HG02763 (cell line): ENCODE data around the gene SLC6A6.

Source experiments
- ATAC-seq: cut with Tn5 transposase; IDR thresholded peaks from one replicate; pipeline ENCODE4 v1.9.1; 2021; ENCODE audit warnings: mild to moderate bottlenecking, moderate library complexity; ENCODE audit not compliant: unreplicated experiment

SLC6A6 gene

GRCh38 chr3:14415501-14415900, 13.1 kb downstream of the SLC6A6 start:
- ATAC-seq: no peak

DNA sequence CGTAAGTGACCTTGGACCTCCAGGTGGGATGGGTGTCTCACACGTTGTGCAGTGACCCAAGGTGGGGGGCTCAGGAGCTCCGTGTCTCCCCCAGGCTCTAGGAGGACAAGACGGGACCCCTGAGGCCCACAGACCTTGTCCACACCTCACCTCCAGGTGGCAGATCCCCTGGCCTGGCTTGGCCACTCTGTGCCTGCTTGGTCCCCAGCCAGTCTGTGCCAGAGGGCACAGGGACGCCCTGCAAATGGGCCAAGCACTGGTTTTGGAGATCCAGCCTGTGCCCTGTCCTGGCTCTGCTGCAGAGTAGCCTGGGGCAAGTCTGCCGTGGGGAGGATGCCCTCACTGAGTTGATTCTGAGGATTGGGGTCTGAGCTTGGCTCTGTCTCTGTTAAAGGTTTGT, 14.0 kb downstream of the SLC6A6 start:
- ATAC-seq: no peak

- ATAC-seq: no peak
Measured at GRCh38 chr3:14418296-14419250, 16.2 kb downstream of the SLC6A6 start.

DNA sequence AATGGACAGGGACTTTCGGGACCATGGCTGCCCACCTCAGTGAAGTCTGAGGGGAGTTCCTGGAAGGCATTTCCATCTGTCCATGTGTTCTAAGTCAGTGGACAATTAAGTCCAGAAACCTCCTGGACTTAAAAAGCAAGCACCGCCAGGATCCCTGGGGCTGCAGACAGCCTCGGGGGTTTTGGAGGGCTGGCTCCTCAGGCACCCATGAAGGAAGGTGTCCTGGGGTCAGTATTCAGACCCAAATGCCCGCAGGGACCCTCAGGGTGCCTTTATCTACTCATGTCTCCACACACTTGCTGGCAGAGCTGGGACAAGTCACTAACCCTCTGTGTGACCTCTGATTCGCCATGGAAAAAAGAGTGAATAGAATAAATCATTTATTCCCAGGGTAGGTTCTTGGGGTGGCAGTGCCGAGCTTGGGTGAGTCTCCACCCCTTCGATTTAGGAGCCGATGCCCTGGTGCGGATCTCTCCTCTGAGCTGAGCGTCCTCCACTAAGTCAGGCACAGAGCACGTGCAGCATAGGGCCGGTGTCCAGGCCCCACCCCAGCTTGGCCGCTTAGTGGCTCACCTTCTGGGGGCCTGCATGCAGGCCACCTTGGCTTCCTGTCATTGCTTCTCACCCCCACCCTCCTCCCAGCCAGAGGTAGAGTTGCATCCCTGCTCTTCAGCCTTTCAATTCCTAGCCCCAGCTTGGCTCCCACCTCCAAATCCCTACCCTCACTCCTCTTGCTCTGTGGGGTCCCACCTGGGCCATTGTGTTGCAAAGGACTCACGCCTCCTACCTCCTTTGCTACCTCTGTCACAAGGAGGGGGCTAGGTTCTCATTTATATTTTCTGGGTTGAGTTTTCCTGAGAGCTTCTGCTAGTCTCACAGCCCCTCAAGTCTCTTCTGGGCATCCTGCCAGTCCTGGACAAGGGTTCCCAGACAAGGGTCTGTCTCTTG, 19.9 kb downstream of the SLC6A6 start:
- no peak for ATAC-seq

GRCh38 chr3:14423197-14423743, 20.9 kb downstream of the SLC6A6 start:
- no peak for ATAC-seq

DNA sequence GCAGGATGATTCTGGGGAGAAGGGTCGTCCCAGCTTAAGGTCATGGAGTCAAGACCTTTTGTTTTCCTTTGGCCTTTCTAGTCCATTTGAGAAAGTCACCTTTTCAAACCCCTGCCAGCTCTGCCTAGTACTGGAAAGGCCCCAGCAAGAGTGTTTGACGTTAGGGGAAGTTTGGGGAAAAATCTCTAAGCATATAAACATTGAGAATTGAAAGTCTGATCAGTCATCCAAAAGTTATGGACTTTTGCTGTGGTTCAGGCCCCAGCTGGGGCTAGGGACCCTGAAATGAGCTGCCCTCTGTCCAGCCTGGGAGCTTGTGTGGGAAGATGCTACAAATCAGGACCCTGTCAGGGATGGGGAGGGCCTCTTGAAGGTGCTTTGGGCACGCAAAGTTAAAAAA, 21.6 kb downstream of the SLC6A6 start:
- ATAC-seq: no peak

DNA sequence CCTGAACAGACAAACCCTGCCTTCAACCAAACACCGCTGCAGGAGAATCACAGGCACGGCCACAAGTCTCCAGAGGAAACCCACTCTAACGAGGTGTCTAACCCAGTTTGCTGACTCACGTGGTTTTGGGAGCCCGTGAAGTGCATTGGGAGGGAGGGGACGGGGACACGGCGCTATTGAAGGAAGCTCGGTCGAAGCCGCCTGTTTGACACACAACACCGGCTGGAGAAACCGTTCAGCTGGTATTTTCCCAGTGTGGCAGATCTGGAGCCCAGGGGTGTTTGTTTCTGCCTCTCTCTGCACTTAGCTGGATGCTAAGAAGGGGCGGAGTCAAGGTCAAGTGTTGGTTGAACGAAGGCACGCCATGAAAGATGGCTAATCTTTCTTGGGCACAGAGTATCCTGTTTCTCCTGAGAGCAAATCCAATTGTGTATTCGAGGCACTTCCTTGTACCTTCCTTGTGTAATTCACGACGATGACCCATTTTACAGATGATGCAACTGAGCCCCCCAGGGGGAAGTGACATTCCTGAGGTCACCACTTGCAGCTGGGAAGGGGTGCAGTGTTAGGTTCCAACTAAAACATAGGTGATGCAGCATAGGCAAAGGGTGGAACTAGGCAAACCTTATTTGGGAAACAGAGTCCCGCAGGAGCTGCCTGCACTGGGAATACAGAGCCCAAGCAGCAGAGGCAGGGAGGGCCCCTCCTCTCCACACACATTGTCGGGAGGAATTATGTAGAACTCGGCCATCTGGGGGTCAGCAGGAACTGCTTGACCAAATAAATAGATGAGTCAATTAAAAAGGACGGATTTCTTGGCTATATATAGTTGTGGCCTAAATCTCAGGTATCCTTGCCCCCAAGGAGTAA, 22.5 kb downstream of the SLC6A6 start:
- ATAC-seq: no peak

- peak; percentile 47 for ATAC-seq
Measured at GRCh38 chr3:14425581-14426304, 23.3 kb downstream of the SLC6A6 start.

- no peak for ATAC-seq
Measured at GRCh38 chr3:14426305-14426620, 23.9 kb downstream of the SLC6A6 start.

- no peak for ATAC-seq
Measured at GRCh38 chr3:14428087-14429033, 26.0 kb downstream of the SLC6A6 start.

- ATAC-seq: no peak
Measured at GRCh38 chr3:14429237-14429636, 26.8 kb downstream of the SLC6A6 start.

- ATAC-seq: no peak
Measured at GRCh38 chr3:14429640-14430039, 27.2 kb downstream of the SLC6A6 start.

- ATAC-seq: no peak
Measured at GRCh38 chr3:14430053-14430452, 27.6 kb downstream of the SLC6A6 start.

DNA sequence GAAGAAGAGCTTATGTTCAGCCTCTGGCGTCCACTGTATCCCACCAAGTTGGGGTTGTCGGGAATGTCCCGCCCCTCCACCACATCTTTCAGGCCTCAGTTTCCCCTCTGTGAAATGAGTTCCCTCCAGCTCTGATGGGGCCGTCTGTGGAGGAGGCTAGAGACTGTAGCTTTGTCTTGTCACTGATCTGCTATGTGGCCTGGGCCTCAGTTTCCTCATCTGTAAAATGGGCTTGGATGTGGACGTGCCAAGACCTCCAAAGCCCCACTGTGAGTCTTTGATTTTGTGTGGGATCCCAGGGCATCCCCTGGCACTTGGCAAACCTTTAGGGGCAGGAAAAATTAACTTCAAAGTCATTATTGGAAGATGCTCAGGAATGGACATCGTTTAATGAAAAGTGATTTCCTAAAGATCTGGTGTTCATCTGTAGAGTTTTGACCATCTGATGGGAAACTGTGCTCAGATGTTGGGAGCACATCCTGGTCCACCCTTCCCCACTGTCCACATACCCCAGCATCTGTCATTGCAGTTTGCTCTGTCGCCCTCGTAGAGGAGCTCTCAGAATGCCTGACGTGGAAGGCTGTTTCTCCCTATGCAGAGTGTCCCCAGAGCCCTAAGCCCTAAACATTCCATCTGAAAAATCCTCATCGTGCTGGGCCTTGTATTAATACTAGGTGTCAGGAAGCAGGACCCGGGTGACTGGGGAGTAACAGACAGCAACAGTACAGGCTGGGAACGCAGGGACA, 28.5 kb downstream of the SLC6A6 start:
- ATAC-seq: no peak

- peak; percentile 16 for ATAC-seq
Measured at GRCh38 chr3:14431452-14431916, 29.1 kb downstream of the SLC6A6 start.

DNA sequence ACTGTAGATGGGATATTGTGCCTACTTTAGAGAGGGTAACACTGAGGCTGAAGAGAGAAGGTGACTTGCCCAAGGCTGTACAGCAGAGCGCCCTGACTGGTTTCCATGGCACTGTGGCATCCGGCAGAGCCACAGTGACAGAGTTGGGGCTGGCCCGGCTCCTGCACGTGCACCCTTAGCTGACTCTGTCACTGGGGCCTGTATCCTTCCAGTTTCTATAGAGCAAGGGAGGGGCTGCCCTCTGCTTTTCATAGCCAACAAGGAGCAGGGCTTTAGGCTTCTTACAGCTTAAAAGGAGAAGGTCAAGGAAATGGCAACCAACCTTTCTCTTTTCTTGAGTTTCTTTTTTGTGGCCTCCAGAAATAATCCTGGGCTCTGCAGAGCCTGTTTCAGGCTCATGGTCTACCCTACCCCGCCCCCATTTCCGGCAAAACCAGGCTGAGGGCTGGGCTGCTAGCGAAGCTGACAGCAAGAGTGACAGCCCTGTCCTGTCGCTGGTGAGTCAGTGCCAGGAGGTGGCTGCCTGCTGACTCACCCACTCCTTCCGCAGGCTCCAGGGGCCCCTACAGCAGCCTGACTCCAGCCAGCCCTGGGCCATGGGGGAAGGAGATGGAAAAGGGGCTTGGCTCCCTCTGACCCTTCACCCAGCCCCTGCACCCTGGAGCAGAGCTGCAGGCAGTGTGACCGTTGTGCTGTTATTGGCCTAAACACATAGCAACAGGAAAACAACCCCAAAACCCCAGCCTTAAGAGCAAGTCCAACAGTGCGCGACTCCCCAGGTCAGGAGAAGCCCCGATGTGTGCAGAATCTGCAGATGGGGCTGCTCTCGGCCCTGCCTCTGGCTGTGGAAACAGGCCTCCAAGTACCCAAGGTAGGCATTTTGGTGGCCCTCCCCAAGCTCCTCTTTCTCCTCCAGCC, 29.8 kb downstream of the SLC6A6 start:
- ATAC-seq: peak; percentile 84

DNA sequence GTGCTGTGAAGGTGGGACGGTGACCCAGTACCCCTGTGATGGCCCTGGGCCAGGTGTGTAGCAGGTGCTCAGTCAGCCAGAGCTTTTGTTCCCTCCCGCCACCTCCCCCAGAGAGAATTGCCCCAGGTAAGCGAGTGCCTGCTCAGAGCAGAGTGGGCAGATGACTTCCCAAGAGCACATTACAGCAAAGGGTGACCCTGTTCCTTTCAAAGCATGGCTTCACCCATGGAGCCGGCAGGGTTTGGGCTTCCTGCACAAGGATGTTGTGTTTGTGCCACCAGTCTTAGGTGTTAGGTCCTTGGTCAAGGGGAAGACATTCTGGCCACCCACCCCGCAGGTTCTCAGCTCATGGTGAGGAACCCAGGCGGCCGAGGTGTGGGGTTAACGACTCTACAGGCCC, 30.7 kb downstream of the SLC6A6 start:
- ATAC-seq: no peak
